IPS-18c (cell line): ENCODE measurements around the gene NPHP1.
"Not testable (repeated sequence)": the region's sequence is repeated elsewhere in the genome, so short reads cannot be mapped to it uniquely, and the experiment has no call there.

ENCODE experiments used
- H3K4me3 ChIP-seq: 2 replicates; pipeline ENCODE4 v1.7.0; 2013; ENCODE audit warnings: low read depth, mild to moderate bottlenecking, low read length, moderate library complexity; ENCODE audit not compliant: insufficient read depth
- H3K9me3 ChIP-seq: one replicate; pipeline ENCODE4 v1.6.1; 2013; ENCODE audit warnings: mild to moderate bottlenecking, low read length, moderate library complexity; ENCODE audit not compliant: control insufficient read depth, insufficient read depth

The NPHP1 gene

DNA sequence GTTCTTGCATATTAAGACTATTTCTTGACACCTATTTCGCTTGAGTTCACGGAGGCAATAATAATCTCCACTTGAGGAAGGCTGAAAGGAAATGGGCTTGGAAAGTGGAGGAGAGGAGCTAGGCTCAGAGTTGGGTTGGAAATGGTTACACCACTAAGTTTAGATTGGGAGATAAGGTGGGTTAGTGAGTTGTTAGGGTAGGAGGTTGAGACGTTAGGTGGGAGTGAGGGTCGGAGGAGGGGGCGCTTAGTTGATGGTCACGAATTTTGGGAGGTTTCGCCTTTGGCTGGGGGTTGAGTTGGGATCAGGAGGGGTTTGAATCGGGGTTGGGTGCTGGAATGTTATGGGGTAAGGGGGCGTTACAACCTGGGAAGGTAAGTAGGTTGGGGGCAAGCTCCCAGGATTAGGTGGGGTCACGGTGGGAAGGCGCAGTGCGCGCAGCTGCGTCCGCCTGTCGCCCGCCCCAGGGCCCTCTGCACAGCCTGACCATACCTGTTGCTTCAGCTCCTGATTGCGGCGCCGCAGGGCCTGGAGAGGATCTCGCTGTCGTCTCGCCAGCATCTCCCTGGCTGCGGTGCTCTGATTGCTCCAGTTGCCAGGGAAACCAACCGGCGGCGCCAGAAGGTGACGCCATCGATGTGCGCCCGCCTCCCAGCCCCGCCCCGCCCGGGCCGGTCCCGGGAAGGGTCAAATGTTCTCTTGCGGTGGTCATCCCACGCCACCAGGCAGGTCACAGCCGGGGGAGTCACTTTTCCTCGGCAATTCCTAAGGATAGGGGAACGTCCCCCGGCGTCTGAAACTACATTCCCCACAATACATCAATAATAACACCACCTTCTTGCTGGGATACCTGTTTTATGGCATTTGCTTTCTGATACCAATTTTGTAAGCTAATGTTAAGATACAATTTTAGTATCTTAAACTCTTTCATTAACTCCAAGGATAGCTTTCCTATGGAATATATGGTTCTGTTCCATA, at the start of gene NPHP1:
TSS of gene NPHP1 (minus strand) at position 606 of the 978 bp plus-strand sequence. CDS start at position 561, 45 bp downstream.
- peaks cover 2% of the 10 kb centered on the region for H3K9me3 ChIP-seq
- H3K4me3 ChIP-seq: peak within 1 kb of the TSS; percentile 72

DNA sequence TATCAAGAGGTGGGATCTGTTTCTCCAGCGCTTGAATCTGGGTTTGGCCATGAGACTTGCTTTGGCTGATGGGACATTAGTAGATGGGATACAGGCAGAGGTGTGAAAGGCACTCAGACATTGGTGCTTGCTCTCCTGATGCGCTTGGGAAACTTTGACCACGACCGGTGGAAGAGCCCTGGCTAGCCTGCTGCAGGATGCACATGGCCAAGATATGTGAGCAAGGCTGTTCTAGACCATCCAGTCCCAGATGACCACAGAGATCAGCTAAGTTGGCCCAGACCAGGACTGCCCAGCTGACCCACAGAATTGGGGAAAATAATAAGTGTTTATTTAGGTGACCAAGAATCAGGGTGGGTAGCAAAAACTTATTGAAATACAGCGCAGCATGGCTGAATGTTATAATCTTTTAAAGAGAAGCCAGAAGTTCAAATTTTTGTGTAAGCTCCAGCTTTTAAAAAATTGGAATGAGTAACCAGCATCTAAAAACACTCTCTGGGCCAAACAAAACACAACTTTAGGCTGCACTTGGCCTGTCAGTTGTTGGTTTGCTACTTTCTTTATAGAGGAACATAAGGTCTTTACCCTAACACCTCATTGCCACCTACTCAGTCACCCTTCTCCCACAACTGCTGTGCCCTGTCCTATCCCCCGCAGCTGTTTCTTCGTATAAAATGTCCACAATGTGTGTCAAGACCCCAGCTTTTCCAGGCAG, 43.4 kb upstream of the NPHP1 start:
- H3K4me3 ChIP-seq, H3K9me3 ChIP-seq: not testable (repeated sequence)

DNA sequence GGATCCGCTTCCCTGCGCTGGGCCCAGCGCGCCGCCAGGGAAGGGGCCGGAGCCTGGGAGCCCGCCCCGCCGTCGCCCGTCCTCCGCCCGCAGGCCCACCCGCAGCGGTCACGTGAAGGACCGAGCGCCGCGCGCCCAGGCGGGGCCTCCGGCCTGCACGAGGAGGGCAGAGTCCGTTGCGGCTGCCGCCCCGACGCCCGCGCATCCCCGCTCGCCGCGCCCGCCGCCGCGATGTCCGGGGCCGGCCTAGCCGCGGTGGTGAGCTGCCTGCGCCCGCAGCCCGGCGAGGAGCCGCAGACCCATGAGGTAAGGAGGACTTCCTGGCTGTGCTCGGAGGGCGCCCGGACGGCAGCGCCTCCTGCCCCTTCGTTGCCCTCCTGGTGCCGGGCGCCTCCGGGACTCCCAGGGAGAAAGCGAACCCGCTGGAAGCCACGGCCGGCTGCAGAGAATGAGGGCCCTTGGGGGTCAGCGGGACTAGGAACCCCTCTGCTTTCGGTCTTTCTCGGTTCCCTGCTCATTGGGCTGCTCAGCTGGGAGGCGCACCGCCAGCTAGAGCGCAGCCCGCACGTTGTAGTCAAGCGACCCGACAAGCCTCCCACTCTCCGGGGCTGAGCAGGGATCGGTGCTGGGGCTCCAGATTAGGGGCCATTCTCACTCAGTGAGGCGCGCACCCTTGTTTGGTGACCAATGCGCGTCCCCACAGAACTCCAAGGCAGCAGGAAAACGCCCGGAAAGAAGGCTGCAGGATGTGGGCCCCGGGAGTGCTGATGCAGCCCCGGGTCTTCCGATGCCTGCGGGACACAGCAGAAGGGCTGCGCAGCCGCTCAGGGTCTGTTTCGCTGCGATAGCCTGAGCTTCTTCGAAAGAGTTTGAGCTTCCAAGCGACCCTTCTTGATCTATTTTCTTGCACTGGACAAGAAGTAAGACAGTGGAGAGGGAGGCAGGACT, 40.9 kb upstream of the NPHP1 start:
- not testable (repeated sequence) for H3K4me3 ChIP-seq, H3K9me3 ChIP-seq

DNA sequence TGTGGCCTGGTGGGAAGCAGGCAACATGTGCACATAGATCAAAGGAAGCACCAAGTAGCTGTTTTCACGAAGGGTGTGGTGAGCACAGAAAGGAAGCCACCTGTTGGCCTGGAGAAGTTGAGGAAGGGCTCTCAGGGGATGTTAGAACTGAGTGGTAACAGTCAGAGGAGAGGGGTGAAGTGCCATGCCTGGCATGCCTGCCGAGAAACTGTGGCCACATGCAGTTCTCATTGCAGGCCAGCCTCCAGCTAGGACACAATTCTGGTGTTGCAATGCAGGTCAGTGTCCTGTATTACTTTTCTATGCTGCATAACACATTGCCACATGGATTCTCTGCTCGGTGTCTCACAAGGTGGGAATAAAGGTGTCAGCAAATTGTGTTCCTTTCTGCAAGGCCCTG, 38.5 kb upstream of the NPHP1 start:
- H3K9me3 ChIP-seq, H3K4me3 ChIP-seq: not testable (repeated sequence)

DNA sequence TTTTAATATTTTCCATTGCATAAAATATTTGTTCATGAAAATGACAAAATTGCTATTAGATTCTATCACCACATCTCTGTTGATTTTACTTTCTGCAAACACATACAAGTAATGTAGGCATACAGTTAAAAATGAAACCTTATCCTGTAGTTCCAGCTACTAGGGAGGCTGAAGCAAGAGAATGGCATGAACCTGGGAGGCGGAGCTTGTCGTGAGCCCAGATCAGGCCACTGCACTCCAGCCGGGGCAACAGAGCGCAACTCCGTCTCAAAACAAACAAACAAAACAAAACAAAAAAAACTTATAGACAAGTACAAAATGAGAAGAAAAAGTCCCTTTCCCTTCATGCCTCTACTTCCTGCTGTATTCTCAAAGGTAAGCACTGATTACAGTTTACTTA, 29.7 kb upstream of the NPHP1 start:
- not testable (repeated sequence) for H3K4me3 ChIP-seq, H3K9me3 ChIP-seq

DNA sequence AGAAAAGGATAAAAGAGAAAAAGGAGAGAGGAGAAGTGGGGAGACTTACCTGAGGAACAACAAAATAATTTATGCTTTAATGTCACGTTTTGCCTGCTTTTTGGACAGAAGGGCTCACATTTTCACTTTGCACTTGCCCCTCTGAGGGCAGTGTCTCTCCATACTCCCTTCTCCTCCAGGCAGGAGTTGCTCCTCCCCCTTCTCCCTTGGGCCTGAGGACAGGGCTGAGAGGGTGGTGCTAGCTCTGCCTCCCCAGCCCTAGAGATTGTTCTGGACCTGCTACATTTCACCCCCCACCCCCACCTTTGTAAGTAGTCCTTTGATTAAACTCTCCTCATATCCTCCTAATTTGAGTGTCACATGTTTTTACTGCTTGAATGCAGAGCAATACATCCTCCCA, 25.1 kb upstream of the NPHP1 start:
- not testable (repeated sequence) for H3K4me3 ChIP-seq, H3K9me3 ChIP-seq

DNA sequence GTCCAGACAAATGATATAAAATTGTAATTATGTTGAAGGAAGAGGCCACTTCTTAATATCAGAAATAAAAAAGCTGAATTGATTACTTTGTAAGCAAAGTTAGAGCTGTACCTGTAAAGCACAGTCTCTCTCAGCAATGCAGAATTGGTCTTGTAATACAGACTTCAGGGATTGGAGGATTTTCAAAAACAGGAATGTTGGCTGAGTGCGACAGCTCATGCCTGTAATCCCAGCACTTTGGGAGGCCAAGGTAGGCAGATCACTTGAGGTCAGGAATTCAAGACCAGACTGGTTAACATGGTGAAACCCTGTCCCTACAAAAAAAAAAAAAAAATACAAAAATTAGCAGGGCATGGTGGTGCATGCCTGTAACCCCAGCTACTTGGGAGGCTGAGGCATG, 17.8 kb upstream of the NPHP1 start:
- not testable (repeated sequence) for H3K4me3 ChIP-seq, H3K9me3 ChIP-seq

DNA sequence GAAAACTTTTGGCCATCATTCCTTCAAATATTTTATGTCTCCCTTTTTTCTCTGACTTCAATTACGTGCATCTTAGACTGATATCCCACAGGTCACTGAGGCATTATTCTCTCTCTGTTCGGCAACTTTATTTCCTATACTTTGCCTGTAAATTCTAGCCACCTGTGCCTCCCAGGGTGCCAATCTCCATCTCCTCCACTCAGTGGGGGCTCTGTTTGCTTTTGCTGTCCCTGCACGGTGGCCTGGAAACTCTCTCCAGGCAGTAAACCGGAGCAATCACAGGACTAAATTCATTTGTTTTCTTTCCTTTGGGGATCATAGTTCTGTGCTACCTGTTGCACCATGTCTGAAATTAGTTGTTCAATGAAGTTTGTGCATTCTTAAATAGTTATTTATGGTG, 17.1 kb upstream of the NPHP1 start:
- Histone ChIP-seq H3K9me3 (no peaks in the 10 kb centered on the region), H3K4me3 (no peak overlapping the region)

DNA sequence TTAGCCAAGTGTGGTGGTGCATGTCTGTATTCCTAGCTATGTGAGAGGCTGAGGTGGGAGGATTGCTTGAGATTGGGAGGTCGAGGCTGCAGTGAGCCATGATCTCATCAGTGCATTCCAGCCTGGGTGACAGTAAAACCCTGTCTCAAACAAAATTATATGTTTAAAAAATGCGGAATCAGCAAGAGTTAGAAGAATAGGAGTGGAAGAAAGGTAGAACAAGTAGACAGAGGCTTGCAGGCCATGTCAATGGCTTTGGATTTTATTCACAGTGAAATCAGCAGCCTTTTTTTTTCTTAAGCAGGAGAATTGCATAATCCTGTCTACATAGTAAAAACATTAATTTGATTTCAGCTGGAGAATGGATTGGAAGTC, 15.4 kb upstream of the NPHP1 start:
- Histone ChIP-seq H3K9me3 (no peaks in the 10 kb centered on the region), H3K4me3 (no peak overlapping the region)

DNA sequence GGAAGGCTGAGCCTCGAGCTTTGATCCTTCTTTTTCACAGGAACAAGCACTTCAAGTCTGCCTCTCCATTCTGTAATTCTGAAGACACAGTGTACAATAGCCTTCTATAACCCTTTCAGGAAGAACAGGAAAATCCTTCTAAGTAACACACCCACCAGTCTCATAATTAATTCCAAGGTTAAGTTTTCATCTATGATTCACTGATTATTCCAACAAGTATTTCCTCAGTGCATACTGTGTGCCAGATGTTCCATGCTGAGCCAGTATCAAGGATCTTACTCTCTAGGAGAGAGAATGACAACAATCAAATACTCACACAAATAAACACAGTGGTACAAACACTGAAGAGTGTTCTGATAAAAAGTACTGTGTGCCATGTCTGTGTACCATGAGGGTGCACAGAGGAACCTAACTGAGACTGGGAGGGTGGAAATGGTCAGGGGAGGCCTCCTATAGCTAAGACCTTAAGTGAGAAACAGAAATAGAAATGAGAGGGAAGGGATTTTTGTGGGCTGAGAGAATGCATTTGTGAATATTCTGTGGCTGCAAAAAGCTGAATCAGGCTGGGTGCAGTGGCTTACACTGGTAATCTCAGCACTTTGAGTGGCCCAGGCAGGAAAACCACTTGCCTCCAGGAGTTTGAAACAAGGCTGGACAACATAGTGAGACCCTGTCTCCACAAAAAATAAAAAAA, 14.8 kb upstream of the NPHP1 start:
- Histone ChIP-seq H3K4me3 (no peak overlapping the region), H3K9me3 (no peaks in the 10 kb centered on the region)

DNA sequence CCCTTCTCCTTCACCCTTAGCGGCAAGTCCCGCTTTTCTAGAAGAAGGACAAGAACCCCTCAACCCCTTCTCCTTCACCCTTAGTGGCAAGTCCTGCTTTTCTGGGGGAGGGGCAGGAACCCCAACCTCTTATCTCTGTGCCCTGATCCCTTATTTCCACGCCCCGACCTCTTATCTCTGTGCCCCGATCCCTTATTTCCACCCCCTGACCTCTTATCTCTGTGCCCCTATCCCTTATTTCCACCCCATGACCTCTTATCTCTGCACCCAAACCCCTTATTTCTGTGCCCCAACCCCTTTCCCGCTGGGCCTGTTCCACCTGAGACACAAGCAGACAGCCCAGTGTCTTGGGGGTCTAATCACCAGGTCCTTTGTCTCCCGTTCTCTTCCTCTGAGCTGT, 14.1 kb upstream of the NPHP1 start:
- H3K9me3 ChIP-seq, H3K4me3 ChIP-seq: not testable (repeated sequence)

DNA sequence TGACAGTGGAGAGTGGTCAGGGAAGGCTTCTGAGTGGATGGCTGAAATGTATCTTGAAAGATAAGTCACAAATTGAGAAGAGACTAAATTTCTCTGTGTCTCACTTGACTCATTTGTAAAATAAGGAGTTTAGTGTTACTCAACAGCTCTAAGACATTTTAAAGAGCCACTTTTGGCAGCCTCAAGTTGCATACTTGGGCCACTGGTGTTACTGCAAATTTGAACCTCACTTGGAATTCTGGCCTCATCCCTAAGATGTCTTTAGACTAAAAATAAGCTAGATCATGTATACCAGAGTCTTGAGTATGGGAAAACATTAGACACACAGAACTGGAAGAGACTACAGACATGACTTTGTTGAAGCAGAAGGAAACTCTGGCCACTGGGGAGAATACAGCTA, 12.0 kb upstream of the NPHP1 start:
- H3K4me3 ChIP-seq: no peak overlapping the region
- no peaks in the 10 kb centered on the region for H3K9me3 ChIP-seq

DNA sequence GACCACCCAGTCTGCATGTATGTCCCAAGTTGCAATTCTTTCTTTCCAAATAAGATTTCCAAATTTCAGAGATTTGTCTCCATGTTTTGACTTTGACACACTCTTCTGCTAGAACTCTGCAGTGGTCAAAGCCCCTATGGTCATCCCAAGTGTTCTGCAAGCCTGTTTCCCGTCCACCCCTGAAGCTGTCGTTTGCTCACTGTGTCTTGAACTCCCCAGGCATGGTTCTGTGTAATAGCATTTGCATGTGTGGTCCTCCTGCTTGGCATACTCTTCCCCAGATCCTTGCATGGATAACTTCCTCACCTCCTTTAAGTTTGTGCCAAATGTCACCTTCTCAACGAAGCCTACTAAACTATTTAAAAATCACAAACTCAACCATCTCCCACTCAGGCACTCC, 11.4 kb upstream of the NPHP1 start:
- no peaks in the 10 kb centered on the region for H3K9me3 ChIP-seq
- no peak overlapping the region for H3K4me3 ChIP-seq

DNA sequence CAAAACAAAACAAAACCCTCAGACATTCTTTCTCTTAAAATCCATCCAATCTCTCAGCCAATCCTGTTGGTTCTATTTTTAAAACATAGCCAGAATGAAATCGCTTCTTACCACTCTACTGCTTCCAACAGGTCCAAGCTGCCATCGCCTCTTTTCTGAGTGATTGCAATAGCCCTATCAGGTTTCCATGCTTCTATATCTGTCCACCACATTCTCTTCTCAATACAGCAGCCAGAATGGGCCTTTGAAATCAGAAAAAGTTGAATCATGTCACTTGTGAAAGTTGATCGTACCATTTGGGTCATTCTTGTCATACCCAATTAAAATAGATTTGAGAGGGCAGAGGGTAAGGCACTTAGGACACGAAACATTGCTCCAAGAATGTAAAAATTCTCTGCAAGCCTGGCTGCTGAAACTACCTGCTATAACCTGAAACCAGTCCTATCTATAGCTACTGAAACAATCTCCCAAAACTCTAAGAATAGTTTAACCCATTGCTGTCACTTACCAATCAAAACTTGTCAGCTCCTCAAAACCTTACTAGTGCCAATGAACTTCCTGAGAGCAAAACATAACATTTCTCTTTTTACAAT, 10.8 kb upstream of the NPHP1 start:
- Histone ChIP-seq H3K9me3 (no peaks in the 10 kb centered on the region), H3K4me3 (no peak overlapping the region)

DNA sequence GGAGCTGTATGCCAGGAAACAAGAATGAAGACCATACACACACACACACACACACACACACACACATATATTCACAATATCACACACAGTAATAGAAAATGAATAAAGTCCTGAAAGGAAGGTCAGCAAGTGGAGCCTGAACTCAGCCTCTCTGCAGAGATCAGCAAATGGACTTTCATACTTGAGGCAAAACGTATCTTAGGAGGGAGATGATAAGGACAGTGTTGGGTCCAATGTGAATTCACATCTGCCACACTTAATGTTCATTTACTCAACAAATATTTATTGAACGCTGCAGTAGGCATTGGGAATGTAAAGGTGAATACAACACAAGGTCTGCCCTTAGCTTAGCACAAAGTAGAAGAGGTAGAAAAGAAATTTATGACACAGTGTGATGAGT, 10.3 kb upstream of the NPHP1 start:
- Histone ChIP-seq H3K9me3 (no peaks in the 10 kb centered on the region), H3K4me3 (no peak overlapping the region)

DNA sequence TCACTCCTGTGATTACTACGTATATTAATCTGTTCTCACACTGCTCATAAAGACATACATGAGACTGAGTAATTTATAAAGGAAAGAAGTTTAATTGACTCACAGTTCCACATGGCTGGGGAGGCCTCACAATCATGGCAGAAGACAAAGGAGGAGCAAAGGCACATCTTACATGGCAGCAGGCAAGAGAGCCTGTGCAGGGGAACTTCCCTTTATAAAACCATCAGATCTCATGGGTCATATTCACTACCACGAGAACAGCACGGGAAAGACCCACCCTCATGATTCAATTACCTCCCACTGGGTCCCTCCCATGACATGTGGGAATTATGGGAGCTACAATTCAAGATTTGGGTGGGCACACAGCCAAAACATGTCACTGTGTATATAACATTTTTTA, 8.7 kb upstream of the NPHP1 start:
- not testable (repeated sequence) for H3K4me3 ChIP-seq, H3K9me3 ChIP-seq
